Adipocyte (in vitro differentiated cells): Measurements from ENCODE around the gene MYO5B.
A peak's percentile ranks its signal among the peaks of the same experiment; 100 is the strongest.
"Not testable (repeated sequence)": the region's sequence is repeated elsewhere in the genome, so short reads cannot be mapped to it uniquely, and the experiment has no call there.

Experiments used
- DNase-seq: peaks from one replicate; pipeline ENCODE4 v3.0.0-alpha.2; 2015; ENCODE audit warnings: low read depth
- H3K27me3 ChIP-seq: replicated peaks from 2 replicates; pipeline ENCODE4 v1.7.0; 2013; ENCODE audit warnings: mild to moderate bottlenecking, low read length, moderate library complexity; ENCODE audit not compliant: control insufficient read depth, insufficient read depth
- H3K36me3 ChIP-seq: 2 replicates; pipeline ENCODE4 v1.7.0; 2013; ENCODE audit warnings: low read length, mild to moderate bottlenecking, moderate library complexity; ENCODE audit not compliant: control insufficient read depth, insufficient read depth, severe bottlenecking
- H3K4me1 ChIP-seq: 2 replicates; pipeline ENCODE4 v1.7.0; 2013; ENCODE audit warnings: mild to moderate bottlenecking, low read length, moderate library complexity; ENCODE audit not compliant: control insufficient read depth, insufficient read depth
- H3K4me3 ChIP-seq: 2 replicates; pipeline ENCODE4 v1.7.0; 2013; ENCODE audit warnings: mild to moderate bottlenecking, low read length, moderate library complexity
- H3K9ac ChIP-seq: 2 replicates; pipeline ENCODE4 v1.7.0; 2013; ENCODE audit warnings: mild to moderate bottlenecking, low read length, moderate library complexity
- H3K9me3 ChIP-seq: 2 replicates; pipeline ENCODE4 v1.7.0; 2013; ENCODE audit warnings: mild to moderate bottlenecking, low read length, moderate library complexity; ENCODE audit not compliant: control insufficient read depth

The MYO5B gene

DNA sequence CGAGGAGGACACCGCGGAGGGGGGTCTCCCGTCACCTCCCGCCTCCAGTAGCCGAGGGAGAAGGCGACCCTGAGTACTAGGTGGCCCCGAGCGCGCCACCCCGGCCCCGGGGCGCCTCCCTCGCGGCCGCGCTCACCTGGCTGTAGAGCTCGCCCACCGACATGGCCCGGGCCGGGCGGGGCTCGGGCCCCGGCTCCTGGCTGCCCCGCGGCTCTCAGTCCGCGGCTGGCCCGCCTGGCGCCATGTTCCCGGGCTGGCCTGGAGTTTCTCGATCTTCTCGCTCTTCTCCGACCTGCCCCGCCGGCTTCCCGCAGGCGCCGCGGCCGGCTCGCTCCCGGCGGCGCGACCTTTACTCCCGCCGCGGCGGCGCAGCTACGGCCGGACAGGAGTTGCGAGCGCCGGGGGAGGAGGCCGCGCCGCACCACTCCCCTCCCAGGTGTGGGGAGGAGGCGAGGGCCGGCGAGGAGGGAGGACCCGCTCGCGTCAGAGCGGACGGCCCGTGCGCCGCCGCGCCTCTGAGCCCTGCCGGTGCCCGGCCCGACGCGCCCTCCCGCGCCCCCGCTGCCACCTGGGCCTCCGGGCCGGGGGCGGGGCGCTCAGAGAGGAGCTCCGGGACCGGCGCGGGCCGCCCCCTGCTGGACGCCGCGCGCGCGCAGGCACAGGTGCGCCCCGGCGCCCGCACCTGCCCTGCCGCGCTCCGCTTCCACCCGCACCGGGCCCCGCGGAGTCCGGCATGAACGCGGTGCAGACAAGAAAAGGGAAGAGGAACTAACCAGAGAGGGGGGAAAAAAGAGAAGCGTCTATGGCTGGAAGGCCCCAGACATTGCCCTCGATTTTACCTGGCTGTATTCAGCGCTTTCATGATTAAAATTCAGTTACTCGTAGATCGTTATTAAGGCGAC is at the start of gene MYO5B:
Gene MYO5B, minus strand, starts transcription at position 517 of the 902 bp plus-strand sequence. Its CDS starts 354 bp downstream, at position 163.
- H3K27me3 ChIP-seq = peaks cover 58% of the 10 kb centered on the region
- DNase-seq = peak; percentile 8
- H3K9ac ChIP-seq = no peak within 1 kb of the TSS
- H3K36me3 ChIP-seq = no peaks in the 10 kb centered on the region
- H3K4me3 ChIP-seq = peak within 1 kb of the TSS; percentile 62
- no peaks in the 10 kb centered on the region for H3K4me1 ChIP-seq
- no peaks in the 10 kb centered on the region for H3K9me3 ChIP-seq

DNA sequence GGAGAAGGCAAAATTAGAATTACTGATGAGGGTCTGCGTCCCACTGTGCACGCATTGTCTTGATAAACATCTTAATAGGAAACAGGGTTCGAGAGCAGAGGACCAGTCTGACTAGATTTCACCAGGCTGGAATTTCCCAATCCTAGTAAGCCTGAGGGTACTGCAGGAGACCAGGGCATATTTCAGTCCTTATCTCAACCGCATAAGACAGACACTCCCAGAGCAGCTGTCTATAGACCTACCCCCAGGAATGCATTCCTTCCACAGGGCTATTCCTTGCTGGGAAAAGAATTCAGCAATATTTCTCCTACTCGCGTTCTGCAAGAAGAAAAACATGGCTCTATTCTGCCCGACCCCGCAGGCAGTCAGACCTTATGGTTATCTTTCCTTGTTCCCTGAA is 46.8 kb upstream of the MYO5B start:
- not testable (repeated sequence) for DNase-seq, H3K9ac ChIP-seq, H3K4me3 ChIP-seq, H3K27me3 ChIP-seq, H3K4me1 ChIP-seq, H3K36me3 ChIP-seq
- peaks cover 22% of the 10 kb centered on the region for H3K9me3 ChIP-seq

DNA sequence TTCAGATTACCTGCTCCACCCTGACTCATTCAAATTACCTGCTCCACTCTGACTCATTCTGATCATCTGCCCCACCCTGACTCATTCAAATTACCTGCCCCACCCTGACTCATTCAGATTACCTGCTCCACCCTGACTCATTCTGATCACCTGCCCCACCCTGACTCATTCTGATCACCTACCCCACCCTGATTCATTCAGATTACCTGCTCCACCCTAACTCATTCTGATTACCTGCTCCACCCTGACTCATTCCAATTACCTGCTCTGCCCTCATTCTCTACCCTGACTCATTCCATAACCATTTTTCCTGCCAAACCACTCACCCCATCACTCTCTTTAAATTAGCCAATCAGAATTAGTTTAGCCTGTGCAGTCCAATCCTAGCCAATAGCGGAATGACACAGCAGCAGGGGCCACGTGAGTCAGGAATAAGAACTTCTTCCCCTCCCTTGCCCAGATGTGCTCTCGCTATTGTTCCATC is 45.2 kb upstream of the MYO5B start:
- Histone ChIP-seq H3K4me3 (no peak overlapping the region), H3K4me1 (no peaks in the 10 kb centered on the region), H3K27me3 (no peaks in the 10 kb centered on the region), H3K9ac (no peak overlapping the region), H3K36me3 (no peaks in the 10 kb centered on the region), H3K9me3 (peaks cover 22% of the 10 kb centered on the region)
- no peak for DNase-seq

DNA sequence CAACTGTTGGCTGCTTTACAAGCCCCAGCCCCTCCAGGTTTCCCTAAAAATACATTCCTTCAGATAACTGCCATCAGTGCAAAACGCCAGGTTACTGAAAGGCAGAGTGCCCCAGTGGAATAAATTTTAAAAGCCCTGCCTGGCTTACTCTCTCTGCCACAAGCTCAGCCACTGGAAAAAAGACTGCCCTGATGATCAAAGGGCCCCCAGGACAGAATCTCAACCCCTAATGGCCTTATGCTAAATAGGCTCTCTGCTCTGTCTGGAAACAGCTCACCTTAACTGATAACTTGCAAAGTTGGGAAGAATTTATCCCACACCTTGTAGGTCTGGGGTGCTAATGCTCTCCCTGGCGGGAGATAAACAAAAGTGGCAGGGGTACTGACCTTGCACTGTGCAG is 37.5 kb upstream of the MYO5B start:
- Histone ChIP-seq H3K36me3 (no peaks in the 10 kb centered on the region), H3K4me3 (no peak overlapping the region), H3K4me1 (no peaks in the 10 kb centered on the region), H3K9me3 (no peaks in the 10 kb centered on the region), H3K9ac (no peak overlapping the region), H3K27me3 (peaks cover 6% of the 10 kb centered on the region)
- DNase-seq = no peak

DNA sequence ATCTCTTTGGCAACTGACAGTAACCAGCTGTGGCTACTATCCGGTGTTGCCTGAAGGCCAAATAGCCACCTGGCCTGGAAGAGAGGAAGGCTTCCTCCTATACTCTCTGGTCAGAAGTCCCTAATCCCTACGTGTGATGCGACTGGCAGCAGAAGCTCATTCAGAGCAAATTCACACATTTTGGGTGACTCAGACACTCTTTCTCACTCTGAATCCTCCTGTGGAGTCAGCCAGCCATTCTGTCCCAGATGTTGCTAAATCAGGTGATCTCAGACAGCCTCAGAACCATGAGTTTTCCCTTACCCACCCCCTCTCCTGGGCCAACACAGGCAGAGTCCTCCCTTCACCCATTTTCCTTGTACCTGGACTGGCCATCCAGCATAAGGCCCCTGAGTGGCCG is 36.7 kb upstream of the MYO5B start:
- Histone ChIP-seq H3K9me3 (peaks cover 3% of the 10 kb centered on the region), H3K27me3 (peaks cover 6% of the 10 kb centered on the region), H3K4me3 (no peak overlapping the region), H3K4me1 (no peaks in the 10 kb centered on the region), H3K9ac (no peak overlapping the region), H3K36me3 (no peaks in the 10 kb centered on the region)
- no peak for DNase-seq

DNA sequence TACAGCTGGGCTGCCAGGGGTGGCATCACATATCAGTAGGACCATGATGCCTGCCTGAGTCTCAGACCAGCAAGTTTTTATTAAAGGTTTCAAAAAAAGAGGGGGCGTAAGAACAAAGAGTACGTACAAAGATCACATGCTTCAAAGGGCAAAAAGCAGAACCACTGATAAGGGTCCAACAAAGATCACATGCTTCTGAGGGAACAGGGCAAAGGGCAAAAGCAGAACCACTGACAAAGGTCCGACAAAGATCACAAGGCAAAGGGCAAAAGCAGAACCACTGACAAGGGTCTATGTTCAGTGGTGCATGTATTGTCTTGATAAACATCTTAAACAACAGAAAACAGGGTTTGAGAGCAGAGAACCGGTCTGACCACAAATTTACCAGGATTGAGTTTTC is 25.3 kb upstream of the MYO5B start:
- not testable (repeated sequence) for H3K4me1 ChIP-seq, H3K36me3 ChIP-seq, DNase-seq, H3K9ac ChIP-seq, H3K4me3 ChIP-seq, H3K9me3 ChIP-seq
- peaks cover 23% of the 10 kb centered on the region for H3K27me3 ChIP-seq

DNA sequence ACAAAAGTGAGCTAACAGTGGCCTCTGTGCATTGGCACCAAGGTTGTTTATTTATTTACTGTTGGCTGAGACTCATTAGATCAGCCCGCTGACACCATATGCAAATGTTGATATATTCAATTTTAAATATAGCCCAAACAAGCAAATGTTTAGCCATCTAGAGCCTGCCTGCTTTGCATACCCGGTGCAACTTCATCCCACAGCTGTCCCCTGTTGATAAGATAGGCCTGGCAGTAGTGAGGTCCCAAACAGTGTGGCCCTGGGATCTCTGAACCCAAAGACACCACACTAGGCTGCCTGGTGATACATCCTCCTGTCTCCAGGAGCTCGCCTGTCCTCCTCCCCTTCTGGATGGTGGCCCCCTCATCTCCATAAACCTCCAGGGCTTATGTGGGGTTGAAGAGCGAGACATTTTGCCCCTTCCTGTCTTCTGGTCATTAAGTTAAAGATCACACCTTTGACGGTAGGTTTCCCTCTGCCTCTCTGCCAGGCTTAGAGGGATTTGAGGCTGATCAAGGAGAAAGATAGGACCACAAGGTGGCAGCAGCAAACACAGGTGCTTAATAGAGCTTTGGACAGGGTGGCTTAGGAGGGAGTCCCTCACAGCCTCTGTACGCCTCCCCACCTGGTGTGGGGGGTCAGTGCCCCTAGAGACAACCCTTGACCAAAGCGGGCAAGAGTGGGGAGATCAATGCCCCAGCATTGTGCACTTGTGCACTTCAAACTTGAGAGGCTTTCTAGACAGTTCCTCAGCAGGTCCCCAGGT is 23.7 kb upstream of the MYO5B start:
- H3K4me3 ChIP-seq = no peak overlapping the region

DNA sequence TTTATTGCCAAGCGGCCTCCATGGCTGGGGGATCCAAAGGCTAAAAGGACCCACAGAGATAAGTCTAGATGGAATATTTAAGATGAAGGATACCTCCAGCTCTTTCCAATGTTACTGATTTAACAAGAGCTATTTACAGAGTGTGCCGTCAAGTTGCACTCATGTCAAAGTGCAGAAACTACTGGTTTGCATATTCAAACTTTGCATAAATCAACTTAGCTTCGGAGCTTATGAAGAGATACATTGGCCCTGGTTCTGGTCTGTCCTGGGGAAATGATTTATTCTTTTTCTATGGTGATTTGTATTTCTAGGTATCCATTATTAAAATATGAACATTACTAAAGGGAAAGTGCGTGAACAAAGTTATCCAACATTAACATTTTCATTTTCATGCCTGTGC is 14.4 kb upstream of the MYO5B start:
- Histone ChIP-seq H3K27me3 (peaks cover 33% of the 10 kb centered on the region), H3K4me3 (no peak overlapping the region), H3K4me1 (no peaks in the 10 kb centered on the region), H3K36me3 (no peaks in the 10 kb centered on the region), H3K9ac (no peak overlapping the region), H3K9me3 (no peaks in the 10 kb centered on the region)
- no peak for DNase-seq

More for the DNA sequence above, 23.7 kb upstream of the MYO5B start:
- peak; percentile 11 for DNase-seq
- Histone ChIP-seq H3K9ac (no peak overlapping the region), H3K27me3 (peaks cover 34% of the 10 kb centered on the region), H3K9me3 (peaks cover 5% of the 10 kb centered on the region), H3K4me1 (no peaks in the 10 kb centered on the region), H3K36me3 (no peaks in the 10 kb centered on the region)

DNA sequence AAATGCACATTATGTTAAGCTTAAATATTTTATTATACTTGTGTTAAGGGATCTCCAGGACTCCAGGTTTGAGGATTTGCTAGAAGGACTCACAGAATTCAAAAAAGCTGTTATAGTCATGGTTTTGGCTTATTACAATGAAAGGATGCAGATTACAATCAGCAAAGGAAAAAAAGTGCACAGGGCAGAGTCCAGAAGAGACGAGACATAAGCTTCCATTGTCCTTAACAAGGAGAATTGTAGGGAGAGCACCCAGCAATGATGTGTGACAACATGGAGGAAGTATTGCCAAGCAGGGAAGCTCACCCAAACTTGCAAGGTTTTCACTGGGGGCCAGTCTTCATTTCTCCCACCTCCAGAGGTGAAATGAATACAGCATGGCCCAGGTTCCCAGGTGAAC is 12.8 kb upstream of the MYO5B start:
- Histone ChIP-seq H3K9me3 (no peaks in the 10 kb centered on the region), H3K9ac (no peak overlapping the region), H3K27me3 (peaks cover 44% of the 10 kb centered on the region), H3K4me3 (no peak overlapping the region), H3K36me3 (no peaks in the 10 kb centered on the region), H3K4me1 (no peaks in the 10 kb centered on the region)
- no peak for DNase-seq

DNA sequence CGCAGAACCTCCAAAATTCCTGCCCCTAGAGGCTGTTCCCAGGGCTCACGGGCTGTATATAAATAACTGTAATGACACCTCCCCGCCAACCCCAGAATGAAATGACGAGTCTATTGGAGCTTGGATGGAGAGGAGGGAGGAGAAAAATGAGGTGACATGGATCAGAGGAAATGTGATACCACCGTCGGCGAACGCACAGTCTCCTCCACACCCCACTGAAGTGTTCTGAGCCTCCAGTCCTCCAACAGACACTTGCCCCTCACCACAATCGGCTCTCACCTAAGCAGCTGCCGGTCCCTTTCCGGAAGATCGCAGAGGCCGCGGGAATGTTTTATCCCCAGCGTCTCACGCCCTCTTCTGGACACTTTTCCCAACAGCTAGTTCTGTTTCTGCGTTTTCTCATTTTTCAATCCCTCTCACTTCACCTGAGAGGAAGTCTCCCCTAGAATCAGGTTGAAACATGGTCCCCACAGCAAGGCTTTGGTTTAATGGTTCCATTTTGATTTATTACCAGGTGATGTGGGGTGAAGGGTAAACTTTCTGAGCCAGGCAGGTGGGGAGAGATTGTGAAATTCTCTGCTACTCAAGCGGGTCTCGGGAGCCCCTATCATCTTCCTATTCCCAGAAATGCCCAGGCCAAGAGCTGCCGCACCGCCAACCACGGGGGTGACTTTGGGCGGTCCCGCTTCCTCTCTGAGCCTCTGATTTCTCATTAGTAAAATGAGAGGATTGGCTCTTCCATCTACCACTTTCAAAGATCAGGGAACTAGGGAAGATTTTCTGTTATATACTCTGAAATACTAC is 9.1 kb upstream of the MYO5B start:
- no peak overlapping the region for H3K9ac ChIP-seq
- no peaks in the 10 kb centered on the region for H3K36me3 ChIP-seq
- no peak overlapping the region for H3K4me3 ChIP-seq
- H3K9me3 ChIP-seq = peaks cover 12% of the 10 kb centered on the region
- peak; percentile 66 for DNase-seq
- H3K4me1 ChIP-seq = no peaks in the 10 kb centered on the region
- peaks cover 42% of the 10 kb centered on the region for H3K27me3 ChIP-seq
